AG09309 (cell line): ENCODE data around the gene ZC3H12C.

ENCODE experiments used
- DNase-seq: peaks from one replicate; pipeline ENCODE4 v3.0.0-alpha.2; 2010; ENCODE audit warnings: low read depth
- H3K4me3 ChIP-seq: 2 replicates; pipeline ENCODE4 v1.5.1; 2011; ENCODE audit warnings: mild to moderate bottlenecking, low read depth, low read length, moderate library complexity; ENCODE audit not compliant: control insufficient read depth
- CTCF ChIP-seq: IDR thresholded peaks from 2 replicates; pipeline ENCODE4 v1.5.1; 2011; ENCODE audit warnings: mild to moderate bottlenecking, low read depth, low read length, inconsistent platforms; ENCODE audit not compliant: insufficient read depth, control insufficient read depth; ENCODE audit errors: missing control alignments

The ZC3H12C gene

DNA sequence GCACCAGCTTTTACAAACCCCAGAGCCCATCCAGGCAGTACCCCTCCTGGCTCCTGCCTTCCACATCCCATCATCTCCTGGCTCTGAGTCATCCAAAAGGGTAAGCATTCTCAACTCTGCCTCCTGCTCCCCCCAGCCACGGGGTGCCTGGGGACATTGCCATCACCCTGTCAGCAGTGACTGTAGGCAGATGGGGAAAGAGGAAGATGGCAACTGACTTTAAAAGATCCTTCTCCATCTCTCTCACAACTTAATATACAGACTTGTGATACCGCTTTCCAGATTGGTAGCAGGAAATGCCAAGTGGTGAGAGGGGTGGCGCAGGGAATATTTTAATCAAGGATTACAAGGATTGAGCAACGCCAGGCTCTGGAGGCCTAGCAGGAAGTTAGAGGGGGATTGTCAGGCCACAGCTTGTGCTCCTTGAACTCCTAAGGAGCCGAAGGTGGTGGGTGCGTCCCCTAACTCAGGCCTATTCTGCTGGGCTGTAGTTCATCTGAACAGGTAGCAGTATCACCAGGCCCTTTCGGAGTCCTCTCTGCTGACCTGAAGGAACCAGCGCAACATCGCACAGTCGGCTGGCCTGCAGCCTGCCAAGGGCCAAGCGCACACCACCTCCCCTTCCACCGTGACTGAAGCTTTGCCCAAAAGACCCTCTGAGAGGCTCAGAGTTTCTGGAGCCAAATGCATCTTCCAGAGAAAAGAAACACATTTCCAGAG lies 83.3 kb downstream of the ZC3H12C start:
- TF ChIP-seq CTCF = no peak
- H3K4me3 ChIP-seq = no peak overlapping the region
- DNase-seq = no peak

- no peak overlapping the region for H3K4me3 ChIP-seq
- TF ChIP-seq CTCF = no peak
- DNase-seq = no peak
Measured at GRCh38 chr11:110177086-110177456, 83.9 kb downstream of the ZC3H12C start.

DNA sequence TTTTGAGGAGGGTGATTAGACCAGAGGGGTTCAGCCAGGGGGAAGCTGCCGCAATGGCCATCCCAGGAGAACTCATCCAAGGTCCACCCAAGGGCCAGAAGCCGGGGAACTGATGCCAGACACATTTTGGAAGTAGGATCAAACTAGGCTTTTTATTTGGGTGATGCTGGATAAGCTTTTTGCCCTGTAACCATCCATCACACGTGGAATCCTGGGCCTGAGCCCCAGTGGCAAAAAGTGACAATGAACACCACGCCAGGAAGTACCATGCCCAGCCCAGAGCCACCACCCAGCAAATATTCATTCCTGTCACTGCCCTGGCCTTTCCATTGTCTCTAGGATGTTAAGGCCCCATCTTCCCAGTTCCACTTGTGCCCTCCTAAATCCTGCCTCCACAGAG lies 85.9 kb downstream of the ZC3H12C start:
- no peak for DNase-seq
- H3K4me3 ChIP-seq = no peak overlapping the region
- TF ChIP-seq CTCF = no peak

- no peak for TF ChIP-seq CTCF
- no peak for DNase-seq
- H3K4me3 ChIP-seq = no peak overlapping the region
Measured at GRCh38 chr11:110182886-110183285, 89.7 kb downstream of the ZC3H12C start.

GRCh38 chr11:110184456-110184855 lies 91.3 kb downstream of the ZC3H12C start:
- TF ChIP-seq CTCF = no peak
- H3K4me3 ChIP-seq = no peak overlapping the region
- DNase-seq = no peak

GRCh38 chr11:110185121-110185591 lies 92.0 kb downstream of the ZC3H12C start:
- H3K4me3 ChIP-seq = no peak overlapping the region
- no peak for DNase-seq
- no peak for TF ChIP-seq CTCF
